Measurements from ENCODE around the gene THRAP3.
"Not testable (repeated sequence)": the region's sequence is repeated elsewhere in the genome, so short reads cannot be mapped to it uniquely, and the experiment has no call there.

The THRAP3 gene

GRCh38 chr1:36251794-36252481 lies 27.7 kb downstream of the THRAP3 start:
- TF ChIP-seq POLR2A (IDR thresholded peaks at IDR 0.05; ENCODE audit: low read depth, low read length): no peak
- DNase-seq (ENCODE audit: insufficient read length, low spot score) (no peak), FAIRE-seq (no peak)

- not testable (repeated sequence) for FAIRE-seq; DNase-seq (ENCODE audit: insufficient read length, low spot score)
Measured at GRCh38 chr1:36252482-36252824, 28.2 kb downstream of the THRAP3 start.

- DNase-seq (ENCODE audit: insufficient read length, low spot score) (no peak), FAIRE-seq (no peak)
- TF ChIP-seq POLR2A (IDR thresholded peaks at IDR 0.05; ENCODE audit: low read depth, low read length): no peak
Measured at GRCh38 chr1:36253161-36253862, 29.1 kb downstream of the THRAP3 start.

- no peak for DNase-seq (ENCODE audit: insufficient read length, low spot score)
- no peak for TF ChIP-seq POLR2A (IDR thresholded peaks at IDR 0.05; ENCODE audit: low read depth, low read length)
- no peak for FAIRE-seq
Measured at GRCh38 chr1:36256558-36257374, 32.5 kb downstream of the THRAP3 start.

- DNase-seq (ENCODE audit: insufficient read length, low spot score) (no peak), FAIRE-seq (no peak)
- no peak for TF ChIP-seq POLR2A (IDR thresholded peaks at IDR 0.05; ENCODE audit: low read depth, low read length)
Measured at GRCh38 chr1:36257375-36257767, 33.1 kb downstream of the THRAP3 start.

GRCh38 chr1:36258960-36259344 lies 34.7 kb downstream of the THRAP3 start:
- FAIRE-seq (no peak), DNase-seq (ENCODE audit: insufficient read length, low spot score) (no peak)
- TF ChIP-seq POLR2A (IDR thresholded peaks at IDR 0.05; ENCODE audit: low read depth, low read length): no peak

GRCh38 chr1:36268981-36269380 lies 44.7 kb downstream of the THRAP3 start:
- DNase-seq (ENCODE audit: insufficient read length, low spot score) (no peak), FAIRE-seq (no peak)
- no peak for TF ChIP-seq POLR2A (IDR thresholded peaks at IDR 0.05; ENCODE audit: low read depth, low read length)

- FAIRE-seq (no peak), DNase-seq (ENCODE audit: insufficient read length, low spot score) (no peak)
- TF ChIP-seq POLR2A (IDR thresholded peaks at IDR 0.05; ENCODE audit: low read depth, low read length): no peak
Measured at GRCh38 chr1:36269408-36269838, 45.2 kb downstream of the THRAP3 start.

- FAIRE-seq (no peak), DNase-seq (ENCODE audit: insufficient read length, low spot score) (no peak)
- TF ChIP-seq POLR2A (IDR thresholded peaks at IDR 0.05; ENCODE audit: low read depth, low read length): no peak
Measured at GRCh38 chr1:36273024-36273423, 48.8 kb downstream of the THRAP3 start.

- FAIRE-seq (no peak), DNase-seq (ENCODE audit: insufficient read length, low spot score) (no peak)
- TF ChIP-seq POLR2A (IDR thresholded peaks at IDR 0.05; ENCODE audit: low read depth, low read length): no peak
Measured at GRCh38 chr1:36274201-36274600, 50.0 kb downstream of the THRAP3 start.

GRCh38 chr1:36276688-36277087 lies 52.4 kb downstream of the THRAP3 start:
- FAIRE-seq (no peak), DNase-seq (ENCODE audit: insufficient read length, low spot score) (no peak)
- no peak for TF ChIP-seq POLR2A (IDR thresholded peaks at IDR 0.05; ENCODE audit: low read depth, low read length)

GRCh38 chr1:36279110-36279788 lies 55.0 kb downstream of the THRAP3 start:
- no peak for FAIRE-seq

GRCh38 chr1:36279789-36280296 lies 55.6 kb downstream of the THRAP3 start:
- FAIRE-seq (no peak), DNase-seq (ENCODE audit: insufficient read length, low spot score) (no peak)
- no peak for TF ChIP-seq POLR2A (IDR thresholded peaks at IDR 0.05; ENCODE audit: low read depth, low read length)

More at GRCh38 chr1:36279110-36279788, 55.0 kb downstream of the THRAP3 start:
- no peak for TF ChIP-seq POLR2A (IDR thresholded peaks at IDR 0.05; ENCODE audit: low read depth, low read length)
- DNase-seq (ENCODE audit: insufficient read length, low spot score): no peak

- FAIRE-seq (no peak), DNase-seq (ENCODE audit: insufficient read length, low spot score) (no peak)
- TF ChIP-seq POLR2A (IDR thresholded peaks at IDR 0.05; ENCODE audit: low read depth, low read length): no peak
Measured at GRCh38 chr1:36284061-36284460, 59.8 kb downstream of the THRAP3 start.
